VCaP (cell line): ENCODE results near the gene GAL3ST3.
"Not testable (repeated sequence)": the region's sequence is repeated elsewhere in the genome, so short reads cannot be mapped to it uniquely, and the experiment has no call there.

Experiments used
- H3K27ac ChIP-seq: fragments of 450-650 bp; 2 replicates; pipeline ENCODE4 v1.5.1; 2017
- TF ChIP-seq, protein P1 (sequence below): fragments of 450-650 bp; conservative IDR thresholded peaks from 2 replicates; pipeline ENCODE4 v1.5.1; 2017; ENCODE audit warnings: mild to moderate bottlenecking, moderate library complexity

GAL3ST3 gene

DNA sequence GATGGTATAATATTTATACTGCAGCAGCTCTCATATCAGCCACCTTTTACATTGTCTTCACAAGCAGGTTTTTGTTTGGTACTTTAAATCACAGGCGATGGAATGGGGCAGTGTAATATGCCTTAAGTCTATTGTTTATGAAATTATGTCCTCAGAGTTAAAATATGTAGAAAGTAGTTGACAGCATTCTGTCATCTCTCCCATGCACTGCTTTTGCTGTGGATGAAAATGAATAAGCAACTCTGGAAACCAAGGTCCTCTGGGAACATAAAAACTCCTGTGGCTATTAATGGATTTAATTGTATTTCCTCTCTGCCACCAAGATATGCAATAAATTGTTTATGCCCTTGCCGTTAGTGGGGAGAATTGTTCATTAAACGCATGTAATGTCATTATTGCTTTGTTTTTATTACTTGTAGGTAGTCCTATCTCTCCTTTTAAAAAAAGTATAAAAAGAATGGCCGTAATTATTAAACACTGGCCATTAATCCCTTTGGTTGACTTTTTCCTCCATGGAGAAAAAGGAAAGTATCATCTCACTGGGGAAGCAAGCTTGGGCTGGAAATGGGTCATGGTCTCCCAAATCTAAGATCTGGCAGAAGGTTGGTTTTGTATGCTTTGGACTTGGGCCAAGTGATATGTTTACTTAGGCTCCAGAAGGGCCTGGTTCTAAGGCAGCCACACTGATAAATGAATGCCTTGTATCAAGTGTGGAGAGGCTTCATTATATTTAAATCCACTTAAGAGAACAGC is 34.2 kb upstream of the GAL3ST3 start:
- peak overlapping the region; percentile 89 for H3K27ac ChIP-seq
- TF ChIP-seq, protein P1, sequence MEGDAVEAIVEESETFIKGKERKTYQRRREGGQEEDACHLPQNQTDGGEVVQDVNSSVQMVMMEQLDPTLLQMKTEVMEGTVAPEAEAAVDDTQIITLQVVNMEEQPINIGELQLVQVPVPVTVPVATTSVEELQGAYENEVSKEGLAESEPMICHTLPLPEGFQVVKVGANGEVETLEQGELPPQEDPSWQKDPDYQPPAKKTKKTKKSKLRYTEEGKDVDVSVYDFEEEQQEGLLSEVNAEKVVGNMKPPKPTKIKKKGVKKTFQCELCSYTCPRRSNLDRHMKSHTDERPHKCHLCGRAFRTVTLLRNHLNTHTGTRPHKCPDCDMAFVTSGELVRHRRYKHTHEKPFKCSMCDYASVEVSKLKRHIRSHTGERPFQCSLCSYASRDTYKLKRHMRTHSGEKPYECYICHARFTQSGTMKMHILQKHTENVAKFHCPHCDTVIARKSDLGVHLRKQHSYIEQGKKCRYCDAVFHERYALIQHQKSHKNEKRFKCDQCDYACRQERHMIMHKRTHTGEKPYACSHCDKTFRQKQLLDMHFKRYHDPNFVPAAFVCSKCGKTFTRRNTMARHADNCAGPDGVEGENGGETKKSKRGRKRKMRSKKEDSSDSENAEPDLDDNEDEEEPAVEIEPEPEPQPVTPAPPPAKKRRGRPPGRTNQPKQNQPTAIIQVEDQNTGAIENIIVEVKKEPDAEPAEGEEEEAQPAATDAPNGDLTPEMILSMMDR = no peak

- TF ChIP-seq, protein P1 = no peak
- H3K27ac ChIP-seq = peak overlapping the region; percentile 89
These were observed 32.5 kb upstream of the GAL3ST3 start for GRCh38 chr11:66081505-66081904.

DNA sequence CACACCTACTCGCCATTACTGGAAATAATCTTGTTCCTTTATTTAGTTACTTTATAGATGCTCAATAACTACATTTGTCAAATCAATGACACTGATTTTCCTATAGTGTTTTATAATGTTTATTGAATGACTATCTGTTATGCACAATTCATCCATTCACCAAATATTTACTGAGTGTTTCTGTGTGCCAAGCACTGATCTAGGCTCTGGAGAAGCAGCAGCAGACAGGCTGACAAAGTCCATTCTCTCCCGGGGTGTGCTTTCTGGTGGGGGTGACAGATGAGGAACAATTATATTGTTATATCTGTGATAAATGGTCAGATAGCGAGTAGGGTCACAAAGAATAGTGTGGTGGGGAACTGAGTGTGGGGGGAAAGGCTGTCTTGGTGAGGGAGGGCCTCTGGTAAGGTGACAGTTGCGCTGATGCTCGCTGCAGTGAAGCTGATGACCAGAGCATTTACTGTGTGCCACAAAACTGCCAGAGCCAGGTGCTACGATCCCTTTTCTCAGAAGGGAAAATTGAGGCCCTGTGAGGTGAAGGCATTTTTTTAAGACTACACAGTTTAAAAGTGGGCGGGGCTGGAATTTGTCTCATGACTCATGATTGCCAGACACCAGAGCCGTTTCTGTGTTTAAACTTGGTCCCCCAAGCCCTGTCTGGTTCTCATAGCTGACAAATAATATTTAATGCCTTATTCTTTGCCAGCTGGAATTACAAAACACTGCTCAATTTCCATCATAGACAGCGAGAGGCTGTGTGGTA is 31.3 kb upstream of the GAL3ST3 start:
- peak overlapping the region; percentile 89 for H3K27ac ChIP-seq
- TF ChIP-seq, protein P1 = no peak

DNA sequence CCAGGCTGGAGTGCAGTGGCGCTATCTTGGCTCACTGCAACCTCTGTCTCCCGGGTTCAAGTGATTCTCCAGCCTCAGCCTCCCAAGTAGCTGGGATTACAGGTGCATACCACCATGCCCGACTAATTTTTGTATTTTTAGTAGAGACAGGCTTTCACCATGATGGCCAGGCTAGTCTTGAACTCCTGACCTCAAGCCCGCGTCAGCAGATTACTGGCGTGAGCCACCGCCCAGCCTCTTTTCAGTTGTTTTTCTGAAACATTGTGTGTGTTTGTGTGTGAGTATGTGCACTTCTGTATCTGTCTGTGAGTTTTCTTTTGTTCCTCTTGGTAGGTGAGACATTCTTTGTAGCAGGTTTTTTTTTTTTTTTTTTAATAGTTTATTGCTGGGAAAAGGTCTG is 30.0 kb upstream of the GAL3ST3 start:
- not testable (repeated sequence) for H3K27ac ChIP-seq

- TF ChIP-seq, protein P1 = no peak
- H3K27ac ChIP-seq = no peak overlapping the region
These were observed 29.0 kb upstream of the GAL3ST3 start for GRCh38 chr11:66077927-66078326.

DNA sequence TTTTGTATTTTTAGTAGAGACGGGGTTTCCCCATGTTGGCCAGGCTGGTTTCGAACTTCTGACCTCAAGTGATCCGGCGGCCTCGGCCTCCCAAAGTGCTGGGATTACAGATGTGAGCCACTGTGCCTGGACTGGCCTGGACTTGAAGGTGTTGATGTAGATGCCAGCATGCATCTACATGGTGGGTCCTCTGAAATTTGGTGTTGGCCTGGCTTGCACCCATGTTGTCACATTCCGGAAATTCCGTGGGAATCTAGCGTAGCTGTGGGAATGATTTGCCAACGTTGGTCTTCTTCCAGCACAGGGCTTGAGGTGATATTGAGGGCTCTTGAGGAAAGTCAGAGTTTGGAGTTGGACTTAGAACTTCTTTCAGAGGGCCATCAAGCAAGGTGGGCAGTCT is 27.6 kb upstream of the GAL3ST3 start:
- H3K27ac ChIP-seq = no peak overlapping the region
- TF ChIP-seq, protein P1 = no peak

DNA sequence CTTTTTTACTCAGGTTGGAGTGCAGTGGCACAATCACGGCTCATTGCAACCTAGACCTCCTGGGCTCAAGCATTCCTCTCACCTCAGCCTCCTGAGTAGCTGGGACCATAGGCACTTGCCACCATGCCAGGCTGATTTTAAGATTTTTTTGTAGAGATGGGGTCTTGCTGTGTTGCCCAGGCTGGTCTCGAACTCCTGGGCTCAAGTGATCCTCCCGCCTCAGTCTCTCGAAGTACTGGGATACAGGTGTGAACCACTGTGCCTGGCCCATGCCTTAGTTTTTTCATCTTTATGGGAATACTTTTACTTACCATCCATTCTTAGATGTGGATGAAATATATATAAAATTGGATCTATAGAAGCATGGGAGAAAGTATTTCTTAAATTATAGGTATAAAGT is 26.3 kb upstream of the GAL3ST3 start:
- H3K27ac ChIP-seq = no peak overlapping the region
- TF ChIP-seq, protein P1 = no peak

DNA sequence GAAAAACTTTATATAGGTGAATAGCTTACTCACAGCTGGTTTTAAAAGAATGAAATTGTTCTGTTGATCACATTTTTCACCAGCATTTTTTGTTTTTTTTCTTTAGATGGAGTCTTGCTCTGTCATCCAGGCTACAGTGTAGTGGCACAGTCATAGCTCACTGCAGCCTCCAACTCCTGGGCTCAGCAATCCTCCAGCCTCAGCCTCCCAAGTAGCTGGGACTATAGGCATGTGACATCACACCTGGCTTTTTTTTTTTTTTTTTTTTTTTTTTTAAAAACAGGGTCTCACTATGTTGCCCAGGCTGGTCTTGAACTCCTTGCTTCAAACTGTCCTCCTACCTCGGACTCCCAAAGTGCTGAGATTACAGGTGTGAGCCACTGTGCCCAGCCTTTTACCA is 24.7 kb upstream of the GAL3ST3 start:
- TF ChIP-seq, protein P1 = no peak
- H3K27ac ChIP-seq = no peak overlapping the region
